Peyer's patch (tissue), 4 donors: ENCODE measurements around the gene NMBR.

ENCODE experiments used
- POLR2A ChIP-seq, 2 donors: fragments of 450-650 bp; IDR thresholded peaks; one replicate each; pipeline ENCODE4 v1.5.1; 2017; ENCODE audit warnings: antibody characterized with exemption in 2 of 2, mild to moderate bottlenecking in 2 of 2, moderate library complexity in 2 of 2
- TF ChIP-seq, protein P1 (sequence below), 6 experiments: fragments of 450-650 bp in 4 of 6; fragments of 200-600 bp in 2 of 6; sonication (generic) in 1 of 6; IDR thresholded peaks; one replicate each; pipeline ENCODE4 v1.5.1; 2017 to 2019; ENCODE audit warnings: antibody characterized with exemption in 6 of 6, mild to moderate bottlenecking in 3 of 6, moderate library complexity in 1 of 6

DNA sequence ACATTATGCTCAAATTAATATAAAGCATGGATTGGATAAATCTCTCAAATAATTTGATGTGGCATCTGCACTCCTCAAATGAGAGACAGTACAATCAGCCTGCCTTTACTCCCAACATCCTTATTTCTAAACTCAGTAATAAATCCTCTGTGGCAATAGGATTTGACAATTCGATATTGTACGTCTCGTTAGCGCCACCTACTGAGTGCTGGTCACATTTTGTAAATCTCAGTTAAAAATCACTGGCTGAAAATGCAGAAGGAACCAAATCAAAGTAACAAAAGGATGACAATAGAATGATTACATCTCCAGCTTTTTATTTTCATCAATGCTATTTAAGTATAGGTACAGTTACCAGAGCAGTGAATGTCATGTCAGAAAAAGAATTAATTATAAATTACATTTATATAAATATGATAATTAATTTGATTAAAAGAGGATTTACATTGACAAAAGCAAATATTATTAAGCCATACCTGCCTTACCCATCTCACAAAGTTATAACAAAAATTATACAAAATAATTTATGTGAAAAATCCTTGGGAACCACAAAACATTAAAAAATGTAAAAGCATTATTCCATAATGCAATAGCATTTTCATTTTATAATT is 34.4 kb downstream of the NMBR start:
- TF ChIP-seq POLR2A (IDR thresholded peaks at IDR 0.05), result no peak
- TF ChIP-seq, protein P1, sequence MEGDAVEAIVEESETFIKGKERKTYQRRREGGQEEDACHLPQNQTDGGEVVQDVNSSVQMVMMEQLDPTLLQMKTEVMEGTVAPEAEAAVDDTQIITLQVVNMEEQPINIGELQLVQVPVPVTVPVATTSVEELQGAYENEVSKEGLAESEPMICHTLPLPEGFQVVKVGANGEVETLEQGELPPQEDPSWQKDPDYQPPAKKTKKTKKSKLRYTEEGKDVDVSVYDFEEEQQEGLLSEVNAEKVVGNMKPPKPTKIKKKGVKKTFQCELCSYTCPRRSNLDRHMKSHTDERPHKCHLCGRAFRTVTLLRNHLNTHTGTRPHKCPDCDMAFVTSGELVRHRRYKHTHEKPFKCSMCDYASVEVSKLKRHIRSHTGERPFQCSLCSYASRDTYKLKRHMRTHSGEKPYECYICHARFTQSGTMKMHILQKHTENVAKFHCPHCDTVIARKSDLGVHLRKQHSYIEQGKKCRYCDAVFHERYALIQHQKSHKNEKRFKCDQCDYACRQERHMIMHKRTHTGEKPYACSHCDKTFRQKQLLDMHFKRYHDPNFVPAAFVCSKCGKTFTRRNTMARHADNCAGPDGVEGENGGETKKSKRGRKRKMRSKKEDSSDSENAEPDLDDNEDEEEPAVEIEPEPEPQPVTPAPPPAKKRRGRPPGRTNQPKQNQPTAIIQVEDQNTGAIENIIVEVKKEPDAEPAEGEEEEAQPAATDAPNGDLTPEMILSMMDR (IDR thresholded peaks at IDR 0.05), result peak in 5 of 6 experiments; percentile 39 to 77 (median 70)
